GM21526 (cell line): ENCODE data around the gene FAM149A.
A peak's percentile ranks its signal among the peaks of the same experiment; 100 is the strongest.

Experiments
- ATAC-seq: cut with Tn5 transposase; IDR thresholded peaks from one replicate; pipeline ENCODE4 v1.9.1; 2021; ENCODE audit warnings: moderate library complexity; ENCODE audit not compliant: unreplicated experiment, low FRiP score

FAM149A gene

GRCh38 chr4:186196063-186196462, 91.6 kb downstream of the FAM149A start:
- ATAC-seq, result no peak

- ATAC-seq, result no peak
Observed at GRCh38 chr4:186200516-186200915, 96.0 kb downstream of the FAM149A start.

- no peak for ATAC-seq
Observed at GRCh38 chr4:186201010-186201409, 96.5 kb downstream of the FAM149A start.

GRCh38 chr4:186201535-186202230, 97.2 kb downstream of the FAM149A start:
- peak; percentile 96 for ATAC-seq

GRCh38 chr4:186202490-186203140, 98.1 kb downstream of the FAM149A start:
- ATAC-seq, result no peak

GRCh38 chr4:186203406-186203805, 98.9 kb downstream of the FAM149A start:
- ATAC-seq, result no peak

GRCh38 chr4:186204103-186204559, 99.6 kb downstream of the FAM149A start:
- ATAC-seq, result no peak

GRCh38 chr4:186204686-186205085, 100.2 kb downstream of the FAM149A start:
- no peak for ATAC-seq

- no peak for ATAC-seq
Observed at GRCh38 chr4:186205156-186205555, 100.7 kb downstream of the FAM149A start.

- no peak for ATAC-seq
Observed at GRCh38 chr4:186216465-186217024, 112.0 kb downstream of the FAM149A start.

- ATAC-seq, result no peak
Observed at GRCh38 chr4:186217733-186218293, 113.3 kb downstream of the FAM149A start.

GRCh38 chr4:186221624-186222023, 117.1 kb downstream of the FAM149A start:
- ATAC-seq, result no peak
